NT2/D1 (cell line): ENCODE measurements around the gene LAMC2.

ENCODE experiments used
- SUZ12 ChIP-seq: IDR thresholded peaks from 2 replicates; pipeline ENCODE4 v1.6.1; 2011; ENCODE audit not compliant: insufficient read length, insufficient read depth; ENCODE audit errors: extremely low read depth
- YY1 ChIP-seq: IDR thresholded peaks from 2 replicates; pipeline ENCODE4 v1.6.1; 2011; ENCODE audit not compliant: insufficient read length, insufficient read depth
- ZNF274 ChIP-seq: IDR thresholded peaks from 2 replicates; pipeline ENCODE4 v1.6.1; 2011; ENCODE audit warnings: mild to moderate bottlenecking, low read depth, low read length

DNA sequence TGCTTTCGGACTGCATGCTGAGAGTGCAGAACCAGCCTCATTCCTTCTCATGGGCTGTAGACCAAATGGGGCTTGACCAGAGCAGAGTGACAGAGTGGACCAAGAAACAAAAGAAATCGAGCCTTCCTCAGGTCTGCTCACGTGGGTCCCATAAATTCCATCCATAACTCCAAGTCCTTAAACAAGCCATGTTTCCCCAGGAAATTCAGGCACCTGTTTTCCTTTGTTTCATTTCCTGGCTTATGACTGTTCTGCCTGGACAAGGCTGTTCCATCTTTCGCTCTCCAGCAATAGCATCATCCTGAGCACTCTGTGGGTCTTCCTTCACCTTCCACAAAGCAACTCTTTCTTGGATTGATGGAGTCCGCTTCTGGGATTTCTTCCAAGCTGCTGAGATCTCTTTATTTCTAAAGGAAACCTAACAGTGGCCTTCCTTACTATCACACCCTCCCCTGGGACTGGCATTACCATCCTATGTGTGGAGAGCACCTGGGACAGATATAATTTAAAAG lies 63.9 kb downstream of the LAMC2 start:
- TF ChIP-seq SUZ12 (no peak), ZNF274 (no peak), YY1 (no peak)
